KBM-7 (cell line): ENCODE measurements around the gene C11orf65.
"Not testable (repeated sequence)": the region's sequence is repeated elsewhere in the genome, so short reads cannot be mapped to it uniquely, and the experiment has no call there.

ENCODE experiments used
- DNase-seq: peaks from one replicate; pipeline ENCODE4 v3.0.0-alpha.2; 2015
- in situ Hi-C: fragments of 300-500 bp; cut with MboI; formaldehyde crosslinking; loops from 2 replicates; pipeline ENCODE4 v1.14.3; 2020; ENCODE audit warnings: low sequenced_read_pairs, low pct_unique_long_range_greater_than_20kb, mixed read lengths

The C11orf65 gene

GRCh38 chr11:108392353-108392752, 75.0 kb downstream of the C11orf65 start:
- in situ Hi-C loops: no loop called here
- DNase-seq: no peak

GRCh38 chr11:108388576-108388975, 78.8 kb downstream of the C11orf65 start:
- in situ Hi-C loops: no loop called here
- no peak for DNase-seq

- in situ Hi-C loops, DNase-seq: not testable (repeated sequence)
These were observed 93.8 kb downstream of the C11orf65 start for GRCh38 chr11:108373505-108373904.

- in situ Hi-C loops: no loop called here
- DNase-seq: no peak
These were observed 96.3 kb downstream of the C11orf65 start for GRCh38 chr11:108370990-108371389.

GRCh38 chr11:108370315-108370714, 97.0 kb downstream of the C11orf65 start:
- no peak for DNase-seq
- in situ Hi-C loops: no loop called here

- no peak for DNase-seq
- in situ Hi-C loops: no loop called here
These were observed 98.3 kb downstream of the C11orf65 start for GRCh38 chr11:108369064-108369463.

- no peak for DNase-seq
- in situ Hi-C loops: no loop called here
These were observed 99.2 kb downstream of the C11orf65 start for GRCh38 chr11:108368134-108368533.

GRCh38 chr11:108364159-108364558, 103.2 kb downstream of the C11orf65 start:
- DNase-seq: no peak
- in situ Hi-C loops: no loop called here

GRCh38 chr11:108351468-108351867, 115.9 kb downstream of the C11orf65 start:
- no peak for DNase-seq
- in situ Hi-C loops: no loop called here

- no peak for DNase-seq
- in situ Hi-C loops: no loop called here
These were observed 120.9 kb downstream of the C11orf65 start for GRCh38 chr11:108346451-108346850.

- DNase-seq: no peak
- in situ Hi-C loops: no loop called here
These were observed 121.6 kb downstream of the C11orf65 start for GRCh38 chr11:108345767-108346166.

- no peak for DNase-seq
- in situ Hi-C loops: no loop called here
These were observed 123.6 kb downstream of the C11orf65 start for GRCh38 chr11:108343714-108344113.

- DNase-seq: no peak
- in situ Hi-C loops: no loop called here
These were observed 125.7 kb downstream of the C11orf65 start for GRCh38 chr11:108341654-108342053.

GRCh38 chr11:108340973-108341372, 126.4 kb downstream of the C11orf65 start:
- no peak for DNase-seq
- in situ Hi-C loops: no loop called here

- in situ Hi-C loops: no loop called here
- DNase-seq: no peak
These were observed 128.6 kb downstream of the C11orf65 start for GRCh38 chr11:108338750-108339149.

GRCh38 chr11:108333403-108333899, 133.9 kb downstream of the C11orf65 start:
- no peak for DNase-seq
- in situ Hi-C loops: no loop called here
